Measurements from ENCODE around the gene ZC3H10.
"Not testable (repeated sequence)": the region's sequence is repeated elsewhere in the genome, so short reads cannot be mapped to it uniquely, and the experiment has no call there.

ZC3H10 gene

GRCh38 chr12:56117778-56118687, at the start of gene ZC3H10:
Gene ZC3H10 (plus strand): TSS chr12:56118266. CDS start chr12:56120563, 2,297 bp downstream.
- DNase-seq (ENCODE audit: low read depth in 2 of 2), result peak; percentile 95 to 97

- DNase-seq (ENCODE audit: low read depth in 2 of 2), result no peak
These were observed 46.4 kb upstream of the ZC3H10 start for GRCh38 chr12:56071648-56072047.

DNA sequence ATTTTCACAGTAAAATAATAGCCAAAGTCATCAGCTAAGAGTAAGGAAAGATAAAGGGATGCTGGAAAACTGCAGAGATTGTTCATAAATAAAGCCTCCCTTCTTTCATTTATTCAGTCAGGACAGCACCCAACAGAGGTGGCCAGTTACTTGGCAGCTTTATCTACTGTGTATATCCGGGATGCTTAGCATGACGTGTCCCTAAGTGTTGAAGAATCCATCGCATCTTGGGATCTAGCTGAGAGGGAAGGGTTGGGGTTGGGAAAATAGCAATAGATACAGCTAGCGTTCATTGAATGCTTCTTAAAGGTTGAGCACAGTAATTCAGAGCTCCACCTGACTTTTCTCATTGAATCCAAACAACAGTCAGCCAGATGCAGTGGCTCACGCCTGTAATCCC, 43.7 kb upstream of the ZC3H10 start:
- DNase-seq (ENCODE audit: low read depth in 2 of 2), result no peak

GRCh38 chr12:56077966-56078365, 40.1 kb upstream of the ZC3H10 start:
- DNase-seq (ENCODE audit: low read depth in 2 of 2), result not testable (repeated sequence)

DNA sequence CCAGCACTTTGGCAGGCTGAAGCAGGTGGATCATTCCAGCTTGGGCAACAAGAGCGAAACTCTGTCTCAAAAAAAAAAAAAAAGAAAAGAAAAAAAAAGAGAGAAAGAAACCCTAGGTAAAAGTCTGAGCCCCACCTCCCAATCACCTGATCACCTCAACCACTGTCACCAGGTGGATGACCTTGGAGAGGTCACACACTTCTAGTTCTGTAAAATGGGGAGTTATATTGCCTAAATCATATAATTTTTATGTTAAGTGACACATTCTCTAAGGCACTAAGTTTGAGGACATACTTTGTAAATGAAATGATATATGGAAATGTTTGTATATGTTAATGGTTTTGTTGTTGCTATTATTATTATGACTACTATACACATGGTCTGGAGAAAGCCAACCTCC, 39.6 kb upstream of the ZC3H10 start:
- no peak for DNase-seq (ENCODE audit: low read depth in 2 of 2)

GRCh38 chr12:56078931-56079722, 38.9 kb upstream of the ZC3H10 start:
- peak; percentile 19 to 41 for DNase-seq (ENCODE audit: low read depth in 2 of 2)

- DNase-seq (ENCODE audit: low read depth in 2 of 2), result peak; percentile 59 to 61
These were observed 38.1 kb upstream of the ZC3H10 start, which contains the start of gene ERBB3 for GRCh38 chr12:56079723-56080555. Gene ERBB3 (plus strand): TSS chr12:56080165. CDS start chr12:56080301, 136 bp downstream.

- DNase-seq (ENCODE audit: low read depth in 2 of 2), result no peak
These were observed 37.4 kb upstream of the ZC3H10 start for GRCh38 chr12:56080556-56081138.

GRCh38 chr12:56081393-56082347, 36.4 kb upstream of the ZC3H10 start:
- DNase-seq (ENCODE audit: low read depth in 2 of 2), result no peak

DNA sequence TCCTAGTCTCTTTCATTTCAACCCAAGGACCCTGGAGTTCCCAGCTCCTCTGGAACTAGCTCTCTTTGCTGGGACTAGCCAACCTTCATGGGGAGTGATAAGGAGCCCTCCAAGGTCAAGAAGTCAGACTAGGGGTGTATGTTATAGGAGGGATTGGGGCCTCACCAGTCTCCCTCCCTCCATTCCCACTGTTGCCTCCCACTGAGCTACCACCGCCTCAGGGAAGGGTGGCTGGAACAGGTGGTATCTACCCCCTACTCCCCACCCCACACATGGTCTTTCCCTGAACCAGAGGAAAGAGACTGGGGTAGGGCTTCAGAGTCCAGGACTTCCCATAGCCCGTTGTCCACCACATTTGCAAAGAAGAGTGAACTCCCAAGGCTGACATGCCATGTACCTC, 35.7 kb upstream of the ZC3H10 start:
- DNase-seq (ENCODE audit: low read depth in 2 of 2), result no peak

DNA sequence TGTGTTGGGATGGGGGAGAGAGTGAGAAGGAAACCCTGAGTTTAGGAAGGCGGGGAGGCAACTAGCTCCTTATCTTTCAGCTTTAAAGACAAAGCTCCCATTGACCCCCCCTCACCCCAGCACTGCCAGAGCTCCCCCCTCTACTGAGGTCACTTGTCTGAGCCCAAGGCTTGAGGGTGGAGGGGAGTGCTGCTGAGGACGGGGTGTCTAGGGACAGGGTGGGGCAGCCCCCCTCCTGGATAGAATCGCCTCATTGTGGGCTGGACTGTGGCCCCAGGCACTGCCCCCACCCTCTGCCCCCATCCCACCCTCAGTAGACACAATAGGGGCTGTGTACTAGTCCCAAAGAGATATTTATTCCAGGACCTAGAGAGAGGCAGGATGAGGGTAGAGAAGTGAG, 35.1 kb upstream of the ZC3H10 start:
- DNase-seq (ENCODE audit: low read depth in 2 of 2), result no peak

GRCh38 chr12:56084958-56085543, 33.0 kb upstream of the ZC3H10 start:
- no peak for DNase-seq (ENCODE audit: low read depth in 2 of 2)

- DNase-seq (ENCODE audit: low read depth in 2 of 2), result no peak
These were observed 32.0 kb upstream of the ZC3H10 start for GRCh38 chr12:56086096-56086495.

- no peak for DNase-seq (ENCODE audit: low read depth in 2 of 2)
These were observed 31.5 kb upstream of the ZC3H10 start for GRCh38 chr12:56086608-56087007.

DNA sequence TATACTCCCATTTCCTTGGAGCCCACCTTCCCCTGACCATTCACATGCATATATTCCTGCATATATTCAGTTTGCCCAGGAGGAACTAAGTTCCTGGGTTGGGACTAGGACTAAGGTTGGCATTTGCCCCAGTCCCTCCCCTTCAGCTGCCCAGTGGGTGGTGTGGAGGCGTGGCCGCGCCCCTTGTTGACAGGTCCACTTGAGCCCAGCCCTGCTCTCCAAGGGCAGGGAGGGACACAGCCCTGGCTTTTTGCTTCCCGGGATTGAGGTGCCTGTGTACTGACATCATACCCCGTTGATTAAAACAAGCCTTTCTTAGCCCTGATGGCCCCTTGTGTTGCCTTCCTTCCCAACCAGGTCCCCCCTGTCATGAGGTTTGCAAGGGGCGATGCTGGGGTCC, 30.8 kb upstream of the ZC3H10 start:
- no peak for DNase-seq (ENCODE audit: low read depth in 2 of 2)

- no peak for DNase-seq (ENCODE audit: low read depth in 2 of 2)
These were observed 20.3 kb upstream of the ZC3H10 start for GRCh38 chr12:56097738-56098137.

GRCh38 chr12:56098592-56098991, 19.5 kb upstream of the ZC3H10 start:
- no peak for DNase-seq (ENCODE audit: low read depth in 2 of 2)

DNA sequence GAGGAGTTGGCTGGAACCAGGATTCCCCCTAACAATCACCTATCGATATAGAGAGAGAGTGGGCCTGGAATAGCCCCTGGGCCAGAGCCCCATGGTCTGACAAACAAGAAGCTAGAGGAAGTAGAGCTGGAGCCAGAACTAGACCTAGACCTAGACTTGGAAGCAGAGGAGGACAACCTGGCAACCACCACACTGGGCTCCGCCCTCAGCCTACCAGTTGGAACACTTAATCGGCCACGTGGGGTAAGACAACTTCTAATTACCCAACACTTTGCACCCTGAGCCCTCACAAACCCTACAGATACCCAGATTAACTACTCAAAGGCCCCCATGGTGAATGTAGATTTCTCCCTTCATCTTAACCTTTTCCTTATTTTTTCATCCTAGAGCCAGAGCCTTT, 18.3 kb upstream of the ZC3H10 start:
- DNase-seq (ENCODE audit: low read depth in 2 of 2), result no peak

GRCh38 chr12:56101045-56101444, 17.0 kb upstream of the ZC3H10 start:
- no peak for DNase-seq (ENCODE audit: low read depth in 2 of 2)

GRCh38 chr12:56102683-56103065, 15.4 kb upstream of the ZC3H10 start:
- no peak for DNase-seq (ENCODE audit: low read depth in 2 of 2)
